ENCODE results near the gene INSYN2A. TPM values are rescaled to one million over a fixed set of nuclear protein-coding genes. Genes with fewer than 3 reads are reported as not detected.

Gene INSYN2A
- total RNA-seq (2014; rRNA removed; shearing (Covaris generic)), result 0.02 TPM in 1 of 2 replicates, not detected in the other

GRCh38 chr10:127196282-127197153 lies at the start of gene INSYN2A:
INSYN2A (minus strand) TSS chr10:127196591; CDS start chr10:127176395, 20,196 bp downstream.
- DNase-seq (ENCODE audit: low spot score), result no peak

- DNase-seq (ENCODE audit: low spot score), result no peak
Measured at GRCh38 chr10:127245456-127245855, 49.1 kb upstream of the INSYN2A start.

GRCh38 chr10:127243490-127244272 lies 47.3 kb upstream of the INSYN2A start:
- peak; percentile 15 for DNase-seq (ENCODE audit: low spot score)

- DNase-seq (ENCODE audit: low spot score), result no peak
Measured at GRCh38 chr10:127242914-127243313, 46.5 kb upstream of the INSYN2A start.

- no peak for DNase-seq (ENCODE audit: low spot score)
Measured at GRCh38 chr10:127236266-127236665, 39.9 kb upstream of the INSYN2A start.

GRCh38 chr10:127234306-127234800 lies 38.0 kb upstream of the INSYN2A start:
- no peak for DNase-seq (ENCODE audit: low spot score)

GRCh38 chr10:127228195-127228787 lies 31.9 kb upstream of the INSYN2A start:
- no peak for DNase-seq (ENCODE audit: low spot score)

- no peak for DNase-seq (ENCODE audit: low spot score)
Measured at GRCh38 chr10:127227663-127228062, 31.3 kb upstream of the INSYN2A start.

GRCh38 chr10:127227027-127227426 lies 30.6 kb upstream of the INSYN2A start:
- no peak for DNase-seq (ENCODE audit: low spot score)

- no peak for DNase-seq (ENCODE audit: low spot score)
Measured at GRCh38 chr10:127221281-127221680, 24.9 kb upstream of the INSYN2A start.

GRCh38 chr10:127218658-127219057 lies 22.3 kb upstream of the INSYN2A start:
- DNase-seq (ENCODE audit: low spot score), result no peak

GRCh38 chr10:127216786-127217185 lies 20.4 kb upstream of the INSYN2A start:
- peak; percentile 47 for DNase-seq (ENCODE audit: low spot score)

- DNase-seq (ENCODE audit: low spot score), result no peak
Measured at GRCh38 chr10:127216274-127216673, 19.9 kb upstream of the INSYN2A start.

GRCh38 chr10:127215866-127216265 lies 19.5 kb upstream of the INSYN2A start:
- DNase-seq (ENCODE audit: low spot score), result no peak

GRCh38 chr10:127210936-127211466 lies 14.6 kb upstream of the INSYN2A start:
- no peak for DNase-seq (ENCODE audit: low spot score)

GRCh38 chr10:127207081-127207480 lies 10.7 kb upstream of the INSYN2A start:
- DNase-seq (ENCODE audit: low spot score), result no peak

- DNase-seq (ENCODE audit: low spot score), result no peak
Measured at GRCh38 chr10:127203067-127203466, 6.7 kb upstream of the INSYN2A start.

- DNase-seq (ENCODE audit: low spot score), result no peak
Measured at GRCh38 chr10:127200646-127201045, 4.3 kb upstream of the INSYN2A start.

GRCh38 chr10:127198721-127199120 lies 2.3 kb upstream of the INSYN2A start:
- no peak for DNase-seq (ENCODE audit: low spot score)

- DNase-seq (ENCODE audit: low spot score), result no peak
Measured at GRCh38 chr10:127198307-127198706, 1.9 kb upstream of the INSYN2A start.

GRCh38 chr10:127197154-127197432 lies 702 bp upstream of the INSYN2A start:
- DNase-seq (ENCODE audit: low spot score), result no peak
